K562 (cell line): ENCODE measurements around the gene GRAPL. TPM values are rescaled to one million over a fixed set of nuclear protein-coding genes. Genes with fewer than 3 reads are reported as not detected.
"Not testable (repeated sequence)": the region's sequence is repeated elsewhere in the genome, so short reads cannot be mapped to it uniquely, and the experiment has no call there.

Experiments
- ATAC-seq: fragments of 200-7000 bp; cut with Tn5 transposase; 3 replicates; pipeline ENCODE4 v1.9.1; 2020; ENCODE audit warnings: moderate library complexity
- BruUV-seq: library from RNA; stranded (reverse); fragments of 400-500 nt; replicated peaks from 2 replicates; lab custom pipeline; 2021; lab: Mats Ljungman, UMichigan
- CTCF ChIA-PET: fragments of 300-600 bp; formaldehyde crosslinking; extraction: SDS; loops from one replicate; lab custom pipeline; 2021; ENCODE audit warnings: low intra/inter-chr PET ratio; lab: Yijun Ruan, JAX
- POLR2A ChIA-PET: fragments of 300-600, 350-650 bp; sonication (Branson Sonifier 250); formaldehyde crosslinking; extraction: SDS; loops from one replicate; lab custom pipeline; 2021; ENCODE audit warnings: antibody characterized with exemption, inconsistent platforms; lab: Yijun Ruan, JAX
- DNase-seq, 4 experiments: peaks; one replicate each; pipeline versions ENCODE4 v3.0.0 to v3.0.0-alpha.2; 2011 to 2018; ENCODE audit warnings: low spot score in 3 of 4, mixed read lengths in 3 of 4; ENCODE audit errors: extremely low read depth in 1 of 4
- FAIRE-seq: peaks from 2 replicates; lab custom pipeline; 2011; peaks lifted over from hg19 to GRCh38; lab: Jason Lieb, UNC
- H2AFZ ChIP-seq: 2 replicates; pipeline ENCODE4 v1.6.0; 2011; ENCODE audit warnings: low read depth, low read length, control low read depth, inconsistent platforms
- H3K27ac ChIP-seq: fragments of 200-600 bp; 3 replicates; pipeline ENCODE4 v1.8.0; 2011; ENCODE audit warnings: low read depth, mild to moderate bottlenecking, control low read depth, inconsistent platforms, low read length, moderate library complexity, mixed read lengths; ENCODE audit errors: extremely low read depth
- H3K27me3 ChIP-seq, 2 experiments: fragments of 300-600 bp in 1 of 2; 2 replicates in 1 of 2; 3 replicates in 1 of 2; pipeline versions ENCODE4 v1.6.0 to v1.8.0; 2011; ENCODE audit warnings: inconsistent platforms in 2 of 2, low read length in 2 of 2, mild to moderate bottlenecking in 1 of 2, mixed read lengths in 1 of 2, moderate library complexity in 1 of 2; ENCODE audit not compliant: control insufficient read depth in 2 of 2, insufficient read depth in 2 of 2
- H3K36me3 ChIP-seq: fragments of 300-600 bp; 3 replicates; pipeline ENCODE4 v1.8.0; 2011; ENCODE audit warnings: mild to moderate bottlenecking, low read length, inconsistent platforms; ENCODE audit not compliant: control insufficient read depth, insufficient read depth
- H3K4me1 ChIP-seq, 2 experiments: fragments of 200-600 bp in 1 of 2; replicated peaks in 1 of 2; 2 replicates in 1 of 2; 3 replicates in 1 of 2; pipeline versions ENCODE4 v1.5.1 to v1.8.0; 2011; ENCODE audit warnings: inconsistent platforms in 2 of 2, low read length in 2 of 2, mild to moderate bottlenecking in 1 of 2, mixed read lengths in 1 of 2, moderate library complexity in 1 of 2; ENCODE audit not compliant: control insufficient read depth in 2 of 2, insufficient read depth in 2 of 2
- H3K4me2 ChIP-seq: 2 replicates; pipeline ENCODE4 v1.6.1; 2011; ENCODE audit warnings: low read length, control low read depth, inconsistent platforms, mixed read lengths; ENCODE audit not compliant: insufficient read depth
- H3K4me3 ChIP-seq: fragments of 200-600 bp; sonication (generic), shearing (Covaris generic); 2 replicates; pipeline ENCODE4 v1.5.1; 2016; ENCODE audit warnings: control low read depth, inconsistent platforms
- H3K79me2 ChIP-seq: fragments of 200-600 bp; 3 replicates; pipeline ENCODE4 v1.8.0; 2011; ENCODE audit warnings: low read length, inconsistent platforms; ENCODE audit not compliant: control insufficient read depth, insufficient read depth
- H3K9ac ChIP-seq, 2 experiments: 2 replicates each; pipeline versions ENCODE4 v1.6.0 to v1.6.1; 2011; ENCODE audit warnings: low read depth in 2 of 2, low read length in 2 of 2, control low read depth in 1 of 2, inconsistent platforms in 1 of 2, mild to moderate bottlenecking in 1 of 2, mixed read lengths in 1 of 2; ENCODE audit not compliant: insufficient read depth in 1 of 2
- H3K9me1 ChIP-seq: one replicate; pipeline ENCODE4 v1.6.0; 2011; ENCODE audit warnings: inconsistent platforms, mild to moderate bottlenecking, low read length, moderate library complexity; ENCODE audit not compliant: control insufficient read depth, insufficient read depth
- H3K9me3 ChIP-seq: replicated peaks from 2 replicates; pipeline ENCODE4 v1.5.1; 2011; ENCODE audit warnings: low read depth, low read length, inconsistent platforms; ENCODE audit not compliant: control insufficient read depth, insufficient read depth
- H4K20me1 ChIP-seq: replicated peaks from 2 replicates; pipeline ENCODE4 v1.6.1; 2011; ENCODE audit warnings: low read length, inconsistent platforms, mixed read lengths; ENCODE audit not compliant: control insufficient read depth, insufficient read depth
- WGBS: fragments of 100-300 bp; shearing (Covaris generic); methylation state at CpG from one replicate; pipeline ENCODE4 v1.1.6; 2016; ENCODE audit warnings: low coverage, mixed read lengths; ENCODE audit not compliant: insufficient coverage; ENCODE audit errors: missing lambda C conversion rate; 5-methylcytosine and 5-hydroxymethylcytosine counted together
- in situ Hi-C: fragments of 300-500 bp; cut with MboI; formaldehyde crosslinking; loops from 4 replicates; pipeline ENCODE4 v1.15.0; 2018; ENCODE audit warnings: inconsistent platforms, mixed read lengths
- intact Hi-C: fragments of 100-400 bp; cut with micrococcal nuclease; formaldehyde crosslinking; loops from 2 replicates; pipeline ENCODE4 v1.14.2; 2022
- polyA plus RNA-seq, 8 experiments: library from polyadenylated mRNA; depleted of rRNA in 4 of 8; stranded (reverse) in 5 of 8; unstranded in 3 of 8; fragments of >200 nt; fragmentation: Nextera tagmentation in 2 of 8; fragmentation: Illumina TruSeq in 1 of 8; extraction: Ambion mirVana in 2 of 8; extraction: Trizol in 1 of 8; gene quantifications; 2 replicates each; pipeline versions ENCODE4 v1.2.1 to v1.2.3, GENCODE V29; 2011 to 2014; ENCODE audit warnings: inconsistent platforms in 1 of 8, missing spikeins in 1 of 8
- total RNA-seq, 7 experiments: library from RNA; depleted of rRNA in 6 of 7; stranded (reverse); fragments of >200 nt in 6 of 7; fragmentation: Illumina TruSeq in 2 of 7; extraction: Trizol in 2 of 7; gene quantifications; 2 replicates each; pipeline versions ENCODE4 v1.2.1 to v1.2.3, GENCODE V29; 2011 to 2021; ENCODE audit warnings: low replicate concordance in 1 of 7

The GRAPL gene
- total and polyA plus RNA-seq, 9 of the 15 experiments (the other 6 are each of a cell fraction or from before 2014, with no cell fraction given): 0.22 TPM; not detected in 8

DNA sequence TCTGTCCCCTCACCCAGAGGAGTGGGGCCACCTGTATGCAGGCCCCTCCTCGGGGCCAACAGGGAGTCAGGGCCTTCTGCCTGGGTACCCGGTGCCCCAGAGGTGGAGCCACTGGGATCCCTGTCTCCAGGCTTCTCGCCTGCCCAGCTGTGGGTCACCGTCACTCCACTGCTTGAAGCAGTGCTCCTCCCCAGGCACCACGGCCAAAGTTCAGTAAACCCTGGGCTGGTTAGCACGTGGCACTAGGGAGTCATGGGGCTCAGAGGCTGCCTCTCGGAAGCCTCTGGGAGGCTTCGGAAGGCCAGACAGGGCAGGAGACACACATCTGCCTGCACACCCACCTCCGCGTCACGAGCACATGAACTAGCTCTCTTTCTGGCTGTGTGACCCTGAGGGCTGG is 18.1 kb downstream of the GRAPL start:
- H3K4me3 ChIP-seq, POLR2A ChIA-PET, CTCF ChIA-PET, H3K36me3 ChIP-seq, ATAC-seq, DNase-seq, H3K4me1 ChIP-seq, H3K9ac ChIP-seq, FAIRE-seq, H3K4me2 ChIP-seq, H3K9me3 ChIP-seq, H3K27ac ChIP-seq, BruUV-seq, H3K27me3 ChIP-seq, H3K9me1 ChIP-seq, H3K79me2 ChIP-seq, intact Hi-C loops, H4K20me1 ChIP-seq, H2AFZ ChIP-seq: not testable (repeated sequence)
- no CpG with 5 or more reads among the region's 11 CpGs for WGBS
- in situ Hi-C loops: loop anchor here (5.0 to 10.0 kb wide), 2 partner anchors 118 to 191 kb away; partner anchors contain the start of gene SLC5A10

DNA sequence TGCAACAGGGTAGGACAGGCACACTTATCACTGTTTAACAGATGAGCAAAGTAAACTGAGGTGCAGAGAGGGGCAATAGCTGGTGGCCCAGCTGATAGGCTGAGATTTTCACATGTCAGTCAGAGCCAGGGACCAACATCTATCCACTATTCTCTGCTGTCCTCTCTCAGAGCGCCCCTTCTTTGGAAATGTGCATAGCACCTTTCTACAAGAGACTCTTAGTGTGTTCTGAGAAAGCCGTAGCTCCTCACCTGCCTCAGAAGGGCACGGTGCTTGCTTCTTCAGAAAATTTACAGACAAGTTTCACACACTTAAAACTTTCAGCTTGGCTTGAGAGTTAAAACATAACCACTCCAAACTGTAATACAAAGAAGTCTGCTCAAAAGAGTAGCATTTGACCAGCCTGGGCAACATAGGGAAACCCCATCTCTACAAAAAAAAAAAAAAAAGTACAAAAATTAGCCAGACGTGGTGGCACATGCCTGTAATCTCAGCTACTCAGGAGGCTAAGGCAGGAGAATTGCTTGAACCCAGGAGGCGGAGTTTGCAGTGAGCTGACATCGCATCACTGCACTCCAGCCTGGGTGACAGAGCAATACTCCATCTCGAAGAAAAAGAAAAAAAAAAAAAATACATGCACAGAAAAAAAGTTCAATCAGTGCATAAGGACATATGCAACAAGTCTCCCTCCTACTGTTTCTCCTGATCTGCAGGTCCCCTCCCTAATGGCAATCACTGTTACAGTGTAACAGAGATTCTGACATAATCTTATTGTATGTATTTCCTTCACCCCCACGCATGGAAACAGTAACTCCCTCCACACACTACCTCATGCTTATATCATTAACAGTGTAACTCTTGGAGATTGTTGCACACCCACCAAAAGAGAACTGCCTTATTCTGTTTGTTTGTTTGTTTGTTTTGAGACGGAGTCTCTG is 23.6 kb downstream of the GRAPL start:
- FAIRE-seq, H3K4me1 ChIP-seq, intact Hi-C loops, DNase-seq, POLR2A ChIA-PET, in situ Hi-C loops, H3K79me2 ChIP-seq, H3K27me3 ChIP-seq, H3K9me3 ChIP-seq, BruUV-seq, H3K36me3 ChIP-seq, H3K9ac ChIP-seq, H3K9me1 ChIP-seq, H3K4me3 ChIP-seq, H4K20me1 ChIP-seq, H3K27ac ChIP-seq, CTCF ChIA-PET, H3K4me2 ChIP-seq, H2AFZ ChIP-seq: not testable (repeated sequence)
- peak; percentile 83 for ATAC-seq
- WGBS: no CpG with 5 or more reads among the region's 9 CpGs

DNA sequence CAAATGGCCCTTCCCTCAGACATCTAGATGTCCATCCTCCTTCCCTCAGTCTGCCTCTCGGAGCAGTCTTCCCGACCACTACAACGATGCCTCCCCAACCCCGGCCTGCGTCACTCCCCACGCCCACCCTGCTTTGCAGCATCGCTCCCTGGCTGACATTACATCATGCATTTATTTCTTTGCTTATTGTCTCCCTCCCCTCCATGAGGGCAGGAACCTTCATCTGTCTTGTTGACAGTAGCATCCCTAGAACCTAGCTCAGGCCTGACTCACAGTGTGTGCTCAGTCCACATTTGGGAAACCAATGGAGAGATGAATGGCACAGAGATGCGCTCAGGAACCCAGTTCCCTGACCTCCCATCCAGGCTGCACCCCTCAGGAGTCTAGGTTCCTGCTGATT is 30.2 kb downstream of the GRAPL start:
- DNase-seq, H3K4me3 ChIP-seq, H3K36me3 ChIP-seq, POLR2A ChIA-PET, H3K27ac ChIP-seq, ATAC-seq, intact Hi-C loops, H3K4me1 ChIP-seq, H3K27me3 ChIP-seq, H3K9ac ChIP-seq, in situ Hi-C loops, H3K79me2 ChIP-seq, H3K9me1 ChIP-seq, BruUV-seq, H2AFZ ChIP-seq, FAIRE-seq, H4K20me1 ChIP-seq, H3K9me3 ChIP-seq, H3K4me2 ChIP-seq, CTCF ChIA-PET: not testable (repeated sequence)
- no CpG with 5 or more reads among the region's 8 CpGs for WGBS
